ENCODE measurements around the gene RAB8A.

DNA sequence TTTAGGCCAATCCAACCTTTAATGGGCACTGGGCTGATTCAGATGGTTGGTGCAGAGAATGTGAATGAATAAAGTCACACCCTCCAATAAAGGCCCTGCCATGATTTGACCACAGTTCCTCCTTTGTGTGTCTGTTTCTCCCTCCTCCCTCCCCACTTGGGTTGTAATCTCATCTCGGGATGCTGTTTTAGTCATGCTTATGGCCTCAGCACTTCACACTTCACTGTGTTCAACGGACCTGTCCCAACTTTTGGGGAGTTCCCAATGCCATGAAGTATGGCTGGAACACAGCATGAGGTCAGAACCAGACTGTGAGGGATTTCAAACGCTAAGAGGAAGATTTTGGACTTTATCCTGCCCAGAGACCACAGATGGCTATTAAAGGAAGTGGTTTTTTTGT, 5.6 kb upstream of the RAB8A start:
- TF ChIP-seq, protein P1, sequence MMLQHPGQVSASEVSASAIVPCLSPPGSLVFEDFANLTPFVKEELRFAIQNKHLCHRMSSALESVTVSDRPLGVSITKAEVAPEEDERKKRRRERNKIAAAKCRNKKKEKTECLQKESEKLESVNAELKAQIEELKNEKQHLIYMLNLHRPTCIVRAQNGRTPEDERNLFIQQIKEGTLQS (IDR thresholded peaks at IDR 0.05), result no peak
- TF ChIP-seq, protein P1 (CRISPR knock-in tag; conservative IDR thresholded peaks at IDR 0.05), result no peak
- TF ChIP-seq FOS (IDR thresholded peaks at IDR 0.05; ENCODE audit: extremely low read depth, insufficient read length) (no peak), ZNF224 (CRISPR knock-in tag; IDR thresholded peaks at IDR 0.05) (no peak), FOXA1 (IDR thresholded peaks at IDR 0.05; ENCODE audit: borderline replicate concordance) (no peak), TARDBP (IDR thresholded peaks at IDR 0.05) (no peak), HEY1 (CRISPR knock-in tag; IDR thresholded peaks at IDR 0.05; ENCODE audit: borderline replicate concordance) (no peak), POLR3A (IDR thresholded peaks at IDR 0.05; ENCODE audit: borderline replicate concordance, extremely low read depth, insufficient read depth, insufficient read length) (no peak), JUNB (CRISPR knock-in tag; conservative IDR thresholded peaks at IDR 0.05) (no peak), SMARCC2 (IDR thresholded peaks at IDR 0.05; ENCODE audit: low read depth) (no peak), PPARD (CRISPR knock-in tag; IDR thresholded peaks at IDR 0.05) (no peak)
- TF ChIP-seq, protein P2, sequence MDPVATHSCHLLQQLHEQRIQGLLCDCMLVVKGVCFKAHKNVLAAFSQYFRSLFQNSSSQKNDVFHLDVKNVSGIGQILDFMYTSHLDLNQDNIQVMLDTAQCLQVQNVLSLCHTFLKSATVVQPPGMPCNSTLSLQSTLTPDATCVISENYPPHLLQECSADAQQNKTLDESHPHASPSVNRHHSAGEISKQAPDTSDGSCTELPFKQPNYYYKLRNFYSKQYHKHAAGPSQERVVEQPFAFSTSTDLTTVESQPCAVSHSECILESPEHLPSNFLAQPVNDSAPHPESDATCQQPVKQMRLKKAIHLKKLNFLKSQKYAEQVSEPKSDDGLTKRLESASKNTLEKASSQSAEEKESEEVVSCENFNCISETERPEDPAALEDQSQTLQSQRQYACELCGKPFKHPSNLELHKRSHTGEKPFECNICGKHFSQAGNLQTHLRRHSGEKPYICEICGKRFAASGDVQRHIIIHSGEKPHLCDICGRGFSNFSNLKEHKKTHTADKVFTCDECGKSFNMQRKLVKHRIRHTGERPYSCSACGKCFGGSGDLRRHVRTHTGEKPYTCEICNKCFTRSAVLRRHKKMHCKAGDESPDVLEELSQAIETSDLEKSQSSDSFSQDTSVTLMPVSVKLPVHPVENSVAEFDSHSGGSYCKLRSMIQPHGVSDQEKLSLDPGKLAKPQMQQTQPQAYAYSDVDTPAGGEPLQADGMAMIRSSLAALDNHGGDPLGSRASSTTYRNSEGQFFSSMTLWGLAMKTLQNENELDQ (CRISPR knock-in tag; IDR thresholded peaks at IDR 0.05; ENCODE audit: borderline replicate concordance), result no peak
- TF ChIP-seq, protein P3, sequence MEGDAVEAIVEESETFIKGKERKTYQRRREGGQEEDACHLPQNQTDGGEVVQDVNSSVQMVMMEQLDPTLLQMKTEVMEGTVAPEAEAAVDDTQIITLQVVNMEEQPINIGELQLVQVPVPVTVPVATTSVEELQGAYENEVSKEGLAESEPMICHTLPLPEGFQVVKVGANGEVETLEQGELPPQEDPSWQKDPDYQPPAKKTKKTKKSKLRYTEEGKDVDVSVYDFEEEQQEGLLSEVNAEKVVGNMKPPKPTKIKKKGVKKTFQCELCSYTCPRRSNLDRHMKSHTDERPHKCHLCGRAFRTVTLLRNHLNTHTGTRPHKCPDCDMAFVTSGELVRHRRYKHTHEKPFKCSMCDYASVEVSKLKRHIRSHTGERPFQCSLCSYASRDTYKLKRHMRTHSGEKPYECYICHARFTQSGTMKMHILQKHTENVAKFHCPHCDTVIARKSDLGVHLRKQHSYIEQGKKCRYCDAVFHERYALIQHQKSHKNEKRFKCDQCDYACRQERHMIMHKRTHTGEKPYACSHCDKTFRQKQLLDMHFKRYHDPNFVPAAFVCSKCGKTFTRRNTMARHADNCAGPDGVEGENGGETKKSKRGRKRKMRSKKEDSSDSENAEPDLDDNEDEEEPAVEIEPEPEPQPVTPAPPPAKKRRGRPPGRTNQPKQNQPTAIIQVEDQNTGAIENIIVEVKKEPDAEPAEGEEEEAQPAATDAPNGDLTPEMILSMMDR (IDR thresholded peaks at IDR 0.05 in 2 of 3, conservative IDR thresholded peaks at IDR 0.05 in 1 of 3; ENCODE audit: insufficient read depth in 2 of 3, low read depth in 1 of 3, low read length in 3 of 3), result no peak
- TF ChIP-seq, protein P4, sequence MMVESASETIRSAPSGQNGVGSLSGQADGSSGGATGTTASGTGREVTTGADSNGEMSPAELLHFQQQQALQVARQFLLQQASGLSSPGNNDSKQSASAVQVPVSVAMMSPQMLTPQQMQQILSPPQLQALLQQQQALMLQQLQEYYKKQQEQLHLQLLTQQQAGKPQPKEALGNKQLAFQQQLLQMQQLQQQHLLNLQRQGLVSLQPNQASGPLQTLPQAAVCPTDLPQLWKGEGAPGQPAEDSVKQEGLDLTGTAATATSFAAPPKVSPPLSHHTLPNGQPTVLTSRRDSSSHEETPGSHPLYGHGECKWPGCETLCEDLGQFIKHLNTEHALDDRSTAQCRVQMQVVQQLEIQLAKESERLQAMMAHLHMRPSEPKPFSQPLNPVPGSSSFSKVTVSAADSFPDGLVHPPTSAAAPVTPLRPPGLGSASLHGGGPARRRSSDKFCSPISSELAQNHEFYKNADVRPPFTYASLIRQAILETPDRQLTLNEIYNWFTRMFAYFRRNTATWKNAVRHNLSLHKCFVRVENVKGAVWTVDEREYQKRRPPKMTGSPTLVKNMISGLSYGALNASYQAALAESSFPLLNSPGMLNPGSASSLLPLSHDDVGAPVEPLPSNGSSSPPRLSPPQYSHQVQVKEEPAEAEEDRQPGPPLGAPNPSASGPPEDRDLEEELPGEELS (CRISPR knock-in tag; IDR thresholded peaks at IDR 0.05; ENCODE audit: borderline replicate concordance), result no peak
